GM12878 (cell line): ENCODE data around the gene VAX1. TPM values are rescaled to one million over a fixed set of nuclear protein-coding genes. Genes with fewer than 3 reads are reported as not detected.

Experiments
- ATAC-seq: fragments of 200-7000 bp; cut with Tn5 transposase; 3 replicates; pipeline ENCODE4 v1.9.1; 2020; ENCODE audit warnings: mild to moderate bottlenecking, moderate library complexity
- BruUV-seq: library from RNA; stranded (reverse); fragments of 400-500 nt; replicated peaks from 2 replicates; lab custom pipeline; 2021; lab: Mats Ljungman, UMichigan
- CTCF ChIA-PET: fragments of 300-600 bp; sonication (Branson Sonifier 250); formaldehyde crosslinking; extraction: SDS; loops from one replicate; lab custom pipeline; 2021; ENCODE audit warnings: inconsistent platforms; lab: Yijun Ruan, JAX
- POLR2A ChIA-PET: fragments of 350-600 bp; formaldehyde crosslinking; extraction: SDS; loops from one replicate; lab custom pipeline; 2021; ENCODE audit warnings: inconsistent platforms; lab: Charles Lee
- RAD21 ChIA-PET: fragments of 300-600 bp; sonication (Branson Sonifier 250); formaldehyde crosslinking; loops from one replicate; lab custom pipeline; 2023; ENCODE audit warnings: antibody characterized with exemption; ENCODE audit not compliant: unreplicated experiment; lab: Charles Lee
- SMC1A ChIA-PET: fragments of 300-600 bp; sonication (Branson Sonifier 250); formaldehyde crosslinking; loops from one replicate; lab custom pipeline; 2023; ENCODE audit not compliant: unreplicated experiment, uncharacterized antibody; lab: Charles Lee
- DNase-seq: peaks from one replicate; pipeline ENCODE4 v3.0.0-alpha.2; 2011; ENCODE audit warnings: low read depth, low spot score
- FAIRE-seq: peaks from 3 replicates; lab custom pipeline; 2011; peaks lifted over from hg19 to GRCh38; lab: Jason Lieb, UNC
- H2AFZ ChIP-seq: 2 replicates; pipeline ENCODE4 v1.6.0; 2011; ENCODE audit warnings: low read depth, low read length, control low read depth; ENCODE audit not compliant: control insufficient read depth
- H3K27ac ChIP-seq: 2 replicates; pipeline ENCODE4 v1.5.1; 2011; ENCODE audit warnings: control low read depth; ENCODE audit not compliant: control insufficient read depth, insufficient read depth
- H3K27me3 ChIP-seq, 2 experiments: replicated peaks in 1 of 2; 2 replicates each; pipeline versions ENCODE4 v1.6.0 to v1.6.1; 2011; ENCODE audit warnings: low read length in 1 of 2; ENCODE audit not compliant: control insufficient read depth in 2 of 2, insufficient read depth in 2 of 2
- H3K36me3 ChIP-seq, 2 experiments: 2 replicates each; pipeline ENCODE4 v1.5.1; 2011; ENCODE audit warnings: low read length in 1 of 2; ENCODE audit not compliant: control insufficient read depth in 2 of 2, insufficient read depth in 2 of 2
- H3K4me1 ChIP-seq: 2 replicates; pipeline ENCODE4 v1.6.1; 2011; ENCODE audit warnings: mild to moderate bottlenecking, low read length, moderate library complexity, mixed read lengths; ENCODE audit not compliant: control insufficient read depth, insufficient read depth
- H3K4me2 ChIP-seq: 2 replicates; pipeline ENCODE4 v1.6.0; 2011; ENCODE audit warnings: control low read depth; ENCODE audit not compliant: control insufficient read depth, insufficient read depth
- H3K4me3 ChIP-seq: fragments of 200-600 bp; sonication (generic); 2 replicates; pipeline ENCODE4 v1.5.1; 2016
- H3K79me2 ChIP-seq: 2 replicates; pipeline ENCODE4 v1.6.0; 2011; ENCODE audit warnings: low read length; ENCODE audit not compliant: control insufficient read depth, insufficient read depth
- H3K9ac ChIP-seq: 2 replicates; pipeline ENCODE4 v1.8.0; 2011; ENCODE audit warnings: low read length, control low read depth, mixed read lengths; ENCODE audit not compliant: control insufficient read depth, insufficient read depth
- H3K9me3 ChIP-seq: replicated peaks from 3 replicates; pipeline ENCODE4 v1.5.1; 2011; ENCODE audit warnings: mild to moderate bottlenecking, low read length; ENCODE audit not compliant: control insufficient read depth, insufficient read depth
- H4K20me1 ChIP-seq: 2 replicates; pipeline ENCODE4 v1.6.0; 2011; ENCODE audit not compliant: control insufficient read depth, insufficient read depth
- ASH2L ChIP-seq: fragments of 300-600, 200-600 bp; sonication (generic); IDR thresholded peaks from 2 replicates; pipeline ENCODE4 v1.6.1; 2017; ENCODE audit warnings: low read depth, mild to moderate bottlenecking, borderline replicate concordance
- BMI1 ChIP-seq: fragments of 450-650 bp; IDR thresholded peaks from 2 replicates; pipeline ENCODE4 v1.6.1; 2016; ENCODE audit warnings: mild to moderate bottlenecking, moderate library complexity, borderline replicate concordance
- BRCA1 ChIP-seq: IDR thresholded peaks from 2 replicates; pipeline ENCODE4 v1.6.1; 2011; ENCODE audit warnings: low read depth, low read length, improper control_type of control experiment
- CBX5 ChIP-seq: sonication (generic); IDR thresholded peaks from 2 replicates; pipeline ENCODE4 v1.6.1; 2016; ENCODE audit warnings: low read depth, moderate library complexity, mild to moderate bottlenecking, inconsistent platforms
- CHD4 ChIP-seq: fragments of 200-600 bp; sonication (generic); IDR thresholded peaks from 2 replicates; pipeline ENCODE4 v1.6.1; 2016; ENCODE audit warnings: mild to moderate bottlenecking
- EGR1 ChIP-seq, 2 experiments: IDR thresholded peaks; 1 replicate in 1 of 2; 2 replicates in 1 of 2; pipeline ENCODE4 v1.6.1; 2011 to 2012; ENCODE audit warnings: low read depth in 2 of 2, low read length in 2 of 2, borderline replicate concordance in 1 of 2, mild to moderate bottlenecking in 1 of 2, moderate library complexity in 1 of 2
- EP300 ChIP-seq, 2 experiments: fragments of 150-350 bp in 1 of 2; IDR thresholded peaks; 2 replicates each; pipeline ENCODE4 v1.6.1; 2011 to 2012; ENCODE audit warnings: low read depth in 2 of 2, low read length in 2 of 2, borderline replicate concordance in 1 of 2, improper control_type of control experiment in 1 of 2, inconsistent platforms in 1 of 2; ENCODE audit not compliant: control insufficient read depth in 1 of 2
- FOXK2 ChIP-seq: fragments of 450-650 bp; IDR thresholded peaks from 2 replicates; pipeline ENCODE4 v1.6.1; 2017; ENCODE audit warnings: mild to moderate bottlenecking, moderate library complexity
- KAT2A ChIP-seq: conservative IDR thresholded peaks from 2 replicates; pipeline ENCODE4 v1.6.1; 2011; ENCODE audit warnings: low read depth, low read length; ENCODE audit not compliant: control insufficient read depth
- NFYB ChIP-seq: IDR thresholded peaks from 2 replicates; pipeline ENCODE4 v1.6.1; 2011; ENCODE audit warnings: low read depth, mild to moderate bottlenecking, low read length, improper control_type of control experiment, moderate library complexity; ENCODE audit not compliant: insufficient read depth
- SRF ChIP-seq, 2 experiments: IDR thresholded peaks; 2 replicates each; pipeline ENCODE4 v1.6.1; 2011; ENCODE audit warnings: low read depth in 2 of 2, low read length in 2 of 2, mild to moderate bottlenecking in 1 of 2, moderate library complexity in 1 of 2
- STAT1 ChIP-seq: fragments of 450-650 bp; conservative IDR thresholded peaks from 2 replicates; pipeline ENCODE4 v1.6.1; 2014; ENCODE audit warnings: antibody characterized with exemption, mild to moderate bottlenecking
- TCF7 ChIP-seq: IDR thresholded peaks from 2 replicates; pipeline ENCODE4 v1.6.1; 2014; ENCODE audit warnings: antibody characterized with exemption, borderline replicate concordance
- WGBS: methylation state at CpG from one replicate; pipeline ENCODE4 v1.1.6; 2016; ENCODE audit warnings: low lambda C conversion rate; ENCODE audit not compliant: insufficient replicate concordance, insufficient coverage; ENCODE audit errors: missing lambda C conversion rate; 5-methylcytosine and 5-hydroxymethylcytosine counted together
- in situ Hi-C: fragments of 300-500 bp; cut with MboI; formaldehyde crosslinking; loops from 9 replicates; pipeline ENCODE4 v1.14.3; 2018; ENCODE audit warnings: mixed read lengths
- intact Hi-C: fragments of 100-400 bp; cut with micrococcal nuclease; formaldehyde crosslinking; loops from one replicate; pipeline ENCODE4 v1.14.2; 2022; ENCODE audit not compliant: unreplicated experiment
- polyA plus RNA-seq, 11 experiments: library from polyadenylated mRNA; depleted of rRNA in 4 of 11; unstranded in 6 of 11; stranded (reverse) in 5 of 11; fragments of >200 nt; fragmentation: Nextera tagmentation in 4 of 11; fragmentation: Illumina TruSeq in 1 of 11; extraction: Ambion mirVana in 4 of 11; extraction: Trizol in 1 of 11; gene quantifications; 1 replicate in 1 of 11; 2 replicates in 10 of 11; pipeline versions ENCODE4 v1.2.1 to v1.2.3, GENCODE V29; 2011 to 2016; ENCODE audit warnings: inconsistent platforms in 2 of 11, missing spikeins in 2 of 11, low read depth in 1 of 11
- total RNA-seq, 4 experiments: library from RNA; depleted of rRNA in 3 of 4; stranded (reverse); fragments of >200 nt in 3 of 4; fragmentation: Illumina TruSeq in 1 of 4; extraction: Trizol in 1 of 4; gene quantifications; 2 replicates each; pipeline versions ENCODE4 v1.2.1 to v1.2.3, GENCODE V29; 2013 to 2021
- TF ChIP-seq, protein P1 (sequence below): fragments of 450-650 bp; IDR thresholded peaks from 2 replicates; pipeline ENCODE4 v1.6.1; 2017; ENCODE audit warnings: mild to moderate bottlenecking, low read depth, inconsistent platforms; ENCODE audit not compliant: poor library complexity, severe bottlenecking
- TF ChIP-seq, protein P2 (sequence below): IDR thresholded peaks from 2 replicates; pipeline ENCODE4 v1.6.1; 2011; ENCODE audit warnings: mild to moderate bottlenecking, low read depth, low read length, moderate library complexity; ENCODE audit not compliant: insufficient replicate concordance

Gene VAX1
- total and polyA plus RNA-seq, 10 of the 15 experiments (the other 5 are each of a cell fraction or from before 2014, with no cell fraction given) = not detected

DNA sequence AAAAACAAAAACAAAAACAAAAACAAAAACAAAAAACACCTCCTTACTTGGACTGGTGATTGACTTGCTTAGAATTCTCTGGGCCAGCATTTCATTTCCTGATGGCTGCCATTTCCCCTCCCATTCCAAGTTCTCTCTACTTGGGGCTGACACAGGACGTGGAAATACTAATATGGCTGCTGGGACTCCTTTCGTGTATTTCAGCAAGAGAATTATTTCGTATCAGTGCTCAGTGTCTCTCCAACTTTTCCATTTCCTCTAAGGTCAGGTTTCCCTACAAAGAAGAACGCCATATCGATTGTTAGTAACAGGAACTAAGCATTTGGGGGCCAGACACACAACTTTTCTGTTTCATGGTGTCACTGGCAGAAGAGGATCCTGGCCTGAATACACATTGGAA lies 22.5 kb upstream of the VAX1 start:
- H3K4me2 ChIP-seq = no peak overlapping the region
- SMC1A ChIA-PET = no interaction called here
- no peaks in the 10 kb centered on the region for H3K79me2 ChIP-seq
- intact Hi-C loops (no loop called here), in situ Hi-C loops (no loop called here)
- peaks cover 8 to 23% of the 10 kb centered on the region in 2 experiments for H3K27me3 ChIP-seq
- no peaks in the 10 kb centered on the region for H4K20me1 ChIP-seq
- ATAC-seq (no peak), FAIRE-seq (no peak), DNase-seq (no peak)
- no peak overlapping the region for H3K4me3 ChIP-seq
- BruUV-seq = no TSS peak
- POLR2A ChIA-PET = no interaction called here
- no peaks in the 10 kb centered on the region for H3K36me3 ChIP-seq
- no peak overlapping the region for H2AFZ ChIP-seq
- H3K9ac ChIP-seq = no peak overlapping the region
- no peak overlapping the region for H3K27ac ChIP-seq
- CTCF ChIA-PET = no interaction called here
- no peaks in the 10 kb centered on the region for H3K4me1 ChIP-seq
- H3K9me3 ChIP-seq = no peaks in the 10 kb centered on the region
- RAD21 ChIA-PET = no interaction called here
- WGBS = 0% methylated on average over 5 of the region's 5 CpGs
- TF ChIP-seq EGR1 (IDR thresholded peaks at IDR 0.05; ENCODE audit: borderline replicate concordance in 1 of 2, low read depth in 2 of 2, low read length in 2 of 2) (no peak), KAT2A (no peak), FOXK2 (no peak), EP300 (IDR thresholded peaks at IDR 0.05; ENCODE audit: borderline replicate concordance in 1 of 2, control insufficient read depth in 1 of 2, low read depth in 2 of 2, low read length in 2 of 2) (no peak), BMI1 (no peak), ASH2L (no peak)
- TF ChIP-seq, all 136 proteins: peak for 0

DNA sequence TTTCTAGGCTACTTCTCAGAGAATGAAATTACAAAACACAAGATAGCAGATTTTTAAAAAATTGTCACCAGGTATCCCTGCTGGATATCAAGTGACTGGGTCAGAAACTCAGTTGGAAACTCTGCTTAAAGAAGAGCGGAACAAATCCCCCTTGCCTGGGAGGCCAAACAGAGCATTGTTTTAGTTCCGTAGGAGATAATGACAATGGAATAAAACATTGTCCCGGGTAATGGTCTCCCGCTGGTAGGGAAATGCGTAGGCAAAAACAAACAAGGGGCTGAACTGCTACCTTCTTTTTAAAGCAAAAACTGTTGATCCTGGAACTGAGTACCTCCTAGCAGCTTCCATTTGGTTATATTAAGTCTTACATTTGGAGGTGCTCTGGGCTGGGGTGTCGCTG lies 21.3 kb upstream of the VAX1 start:
- H3K4me1 ChIP-seq = no peaks in the 10 kb centered on the region
- no peaks in the 10 kb centered on the region for H4K20me1 ChIP-seq
- H3K9ac ChIP-seq = no peak overlapping the region
- H2AFZ ChIP-seq = no peak overlapping the region
- DNase-seq (no peak), FAIRE-seq (no peak), ATAC-seq (no peak)
- no peak overlapping the region for H3K27ac ChIP-seq
- ChIA-PET SMC1A (no interaction called here), CTCF (interaction anchor here (0.6 to 3.8 kb wide), 7 partner anchors 8 to 394 kb away, joined by 3 to 19 read pairs (median 6); no protein-coding TSS in a partner anchor), RAD21 (no interaction called here), POLR2A (no interaction called here)
- 5% methylated on average over 6 of the region's 6 CpGs for WGBS
- in situ Hi-C loops = no loop called here
- no peaks in the 10 kb centered on the region for H3K36me3 ChIP-seq
- peaks cover 8 to 21% of the 10 kb centered on the region in 2 experiments for H3K27me3 ChIP-seq
- no TSS peak for BruUV-seq
- intact Hi-C loops = no loop called here
- no peak overlapping the region for H3K4me2 ChIP-seq
- no peaks in the 10 kb centered on the region for H3K79me2 ChIP-seq
- H3K4me3 ChIP-seq = no peak overlapping the region
- no peaks in the 10 kb centered on the region for H3K9me3 ChIP-seq
- TF ChIP-seq NFYB = no peak
- TF ChIP-seq SRF (IDR thresholded peaks at IDR 0.05; ENCODE audit: low read depth in 2 of 2, low read length in 2 of 2) = no peak
- no peak for TF ChIP-seq CHD4
- TF ChIP-seq STAT1 = no peak
- no peak for TF ChIP-seq BRCA1
- no peak for TF ChIP-seq CBX5
- TF ChIP-seq, protein P1, sequence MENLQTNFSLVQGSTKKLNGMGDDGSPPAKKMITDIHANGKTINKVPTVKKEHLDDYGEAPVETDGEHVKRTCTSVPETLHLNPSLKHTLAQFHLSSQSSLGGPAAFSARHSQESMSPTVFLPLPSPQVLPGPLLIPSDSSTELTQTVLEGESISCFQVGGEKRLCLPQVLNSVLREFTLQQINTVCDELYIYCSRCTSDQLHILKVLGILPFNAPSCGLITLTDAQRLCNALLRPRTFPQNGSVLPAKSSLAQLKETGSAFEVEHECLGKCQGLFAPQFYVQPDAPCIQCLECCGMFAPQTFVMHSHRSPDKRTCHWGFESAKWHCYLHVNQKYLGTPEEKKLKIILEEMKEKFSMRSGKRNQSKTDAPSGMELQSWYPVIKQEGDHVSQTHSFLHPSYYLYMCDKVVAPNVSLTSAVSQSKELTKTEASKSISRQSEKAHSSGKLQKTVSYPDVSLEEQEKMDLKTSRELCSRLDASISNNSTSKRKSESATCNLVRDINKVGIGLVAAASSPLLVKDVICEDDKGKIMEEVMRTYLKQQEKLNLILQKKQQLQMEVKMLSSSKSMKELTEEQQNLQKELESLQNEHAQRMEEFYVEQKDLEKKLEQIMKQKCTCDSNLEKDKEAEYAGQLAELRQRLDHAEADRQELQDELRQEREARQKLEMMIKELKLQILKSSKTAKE = no peak
- TF ChIP-seq, protein P2, sequence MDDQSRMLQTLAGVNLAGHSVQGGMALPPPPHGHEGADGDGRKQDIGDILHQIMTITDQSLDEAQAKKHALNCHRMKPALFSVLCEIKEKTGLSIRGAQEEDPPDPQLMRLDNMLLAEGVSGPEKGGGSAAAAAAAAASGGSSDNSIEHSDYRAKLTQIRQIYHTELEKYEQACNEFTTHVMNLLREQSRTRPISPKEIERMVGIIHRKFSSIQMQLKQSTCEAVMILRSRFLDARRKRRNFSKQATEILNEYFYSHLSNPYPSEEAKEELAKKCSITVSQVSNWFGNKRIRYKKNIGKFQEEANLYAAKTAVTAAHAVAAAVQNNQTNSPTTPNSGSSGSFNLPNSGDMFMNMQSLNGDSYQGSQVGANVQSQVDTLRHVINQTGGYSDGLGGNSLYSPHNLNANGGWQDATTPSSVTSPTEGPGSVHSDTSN = no peak
- TF ChIP-seq TCF7 = no peak
